GM10266 (cell line): Measurements from ENCODE around the gene TTLL5.

Experiments used
- DNase-seq: peaks from one replicate; pipeline ENCODE4 v3.0.0; 2012; ENCODE audit errors: extremely low spot score
- CTCF ChIP-seq: IDR thresholded peaks from 2 replicates; pipeline ENCODE4 v1.5.1; 2012; ENCODE audit warnings: mild to moderate bottlenecking, low read depth; ENCODE audit not compliant: control insufficient read depth, insufficient read depth; ENCODE audit errors: missing control alignments

Gene TTLL5

GRCh38 chr14:75771595-75771994 lies 110.5 kb downstream of the TTLL5 start:
- DNase-seq, result no peak
- TF ChIP-seq CTCF, result no peak

- TF ChIP-seq CTCF, result no peak
- DNase-seq, result no peak
These were observed 112.0 kb downstream of the TTLL5 start for GRCh38 chr14:75773046-75773445.

- TF ChIP-seq CTCF, result no peak
- no peak for DNase-seq
These were observed 120.0 kb downstream of the TTLL5 start for GRCh38 chr14:75781096-75781495.

GRCh38 chr14:75783184-75783583 lies 122.1 kb downstream of the TTLL5 start:
- no peak for TF ChIP-seq CTCF

GRCh38 chr14:75783602-75784313 lies 122.7 kb downstream of the TTLL5 start:
- TF ChIP-seq CTCF, result no peak
- DNase-seq, result no peak

More at GRCh38 chr14:75783184-75783583, 122.1 kb downstream of the TTLL5 start:
- no peak for DNase-seq

- DNase-seq, result no peak
- no peak for TF ChIP-seq CTCF
These were observed 123.3 kb downstream of the TTLL5 start for GRCh38 chr14:75784314-75784686.

GRCh38 chr14:75793806-75794205 lies 132.8 kb downstream of the TTLL5 start:
- DNase-seq, result no peak
- no peak for TF ChIP-seq CTCF
